H1 (cell line): ENCODE measurements around the gene PHLDB3. TPM values are rescaled to one million over a fixed set of nuclear protein-coding genes. Genes with fewer than 3 reads are reported as not detected.

ENCODE experiments used
- CTCF ChIA-PET: fragments of 300-600 bp; sonication (Branson Sonifier 250); formaldehyde crosslinking; loops from one replicate; lab custom pipeline; 2021; ENCODE audit not compliant: partially characterized antibody; lab: Charles Lee
- POLR2A ChIA-PET: fragments of 300-600 bp; sonication (Branson Sonifier 250); formaldehyde crosslinking; loops from one replicate; lab custom pipeline; 2021; ENCODE audit warnings: inconsistent platforms; ENCODE audit not compliant: partially characterized antibody; lab: Charles Lee
- DNase-seq, 2 experiments: peaks; one replicate each; pipeline versions ENCODE4 v3.0.0 to v3.0.0-alpha.2; 2010 to 2022; ENCODE audit warnings: low spot score in 2 of 2, low read depth in 1 of 2, mixed read lengths in 1 of 2
- FAIRE-seq: peaks from 2 replicates; lab custom pipeline; 2011; peaks lifted over from hg19 to GRCh38; lab: Jason Lieb, UNC
- H2AFZ ChIP-seq: 2 replicates; pipeline ENCODE4 v1.8.1; 2012; ENCODE audit warnings: low read length, inconsistent platforms
- H2AK5ac ChIP-seq: 2 replicates; pipeline ENCODE4 v1.6.1; 2013; ENCODE audit warnings: low read depth, low read length
- H2BK120ac ChIP-seq: replicated peaks from 2 replicates; pipeline ENCODE3; 2013; ENCODE audit warnings: low read depth, low read length, inconsistent platforms
- H2BK12ac ChIP-seq: 2 replicates; pipeline ENCODE4 v1.6.1; 2013; ENCODE audit warnings: low read depth, low read length
- H2BK15ac ChIP-seq: 2 replicates; pipeline ENCODE4 v1.6.1; 2013; ENCODE audit warnings: low read length
- H2BK20ac ChIP-seq: 2 replicates; pipeline ENCODE4 v1.6.1; 2013; ENCODE audit warnings: low read length
- H2BK5ac ChIP-seq: 2 replicates; pipeline ENCODE4 v1.6.1; 2013; ENCODE audit warnings: low read depth, low read length
- H3K14ac ChIP-seq: 2 replicates; pipeline ENCODE4 v1.6.1; 2013; ENCODE audit warnings: inconsistent platforms; ENCODE audit not compliant: insufficient read length
- H3K18ac ChIP-seq: 2 replicates; pipeline ENCODE4 v1.6.1; 2013; ENCODE audit warnings: low read length; ENCODE audit errors: extremely low read depth
- H3K23ac ChIP-seq: 2 replicates; pipeline ENCODE4 v1.6.1; 2013; ENCODE audit warnings: inconsistent platforms; ENCODE audit not compliant: insufficient read length
- H3K23me2 ChIP-seq: 2 replicates; pipeline ENCODE4 v1.6.1; 2013; ENCODE audit warnings: low read depth, low read length
- H3K27ac ChIP-seq: 2 replicates; pipeline ENCODE4 v1.6.1; 2011; ENCODE audit warnings: low read depth, low read length, inconsistent platforms
- H3K27me3 ChIP-seq, 4 experiments: replicated peaks in 1 of 4; 1 replicate in 1 of 4; 2 replicates in 3 of 4; pipeline versions ENCODE4 v1.6.1 to v1.8.1; 2011 to 2013; ENCODE audit warnings: low read length in 3 of 4, mild to moderate bottlenecking in 3 of 4, inconsistent platforms in 2 of 4, mixed read lengths in 2 of 4, moderate library complexity in 1 of 4; ENCODE audit not compliant: control insufficient read depth in 3 of 4, insufficient read depth in 3 of 4; ENCODE audit errors: extremely low read depth in 1 of 4
- H3K36me3 ChIP-seq, 4 experiments: 2 replicates each; pipeline versions ENCODE4 v1.6.1 to v1.8.1; 2011 to 2013; ENCODE audit warnings: mild to moderate bottlenecking in 4 of 4, low read length in 3 of 4, moderate library complexity in 2 of 4, control low read depth in 1 of 4, inconsistent platforms in 1 of 4; ENCODE audit not compliant: insufficient read depth in 4 of 4, control insufficient read depth in 2 of 4
- H3K4ac ChIP-seq: replicated peaks from 2 replicates; pipeline ENCODE3; 2013; ENCODE audit warnings: low read length, low read depth, mixed read lengths, inconsistent platforms; ENCODE audit not compliant: insufficient read length
- H3K4me1 ChIP-seq, 4 experiments: replicated peaks in 1 of 4; 1 replicate in 1 of 4; 2 replicates in 3 of 4; pipeline versions ENCODE4 v1.6.1 to v1.8.1; 2011 to 2013; ENCODE audit warnings: low read length in 3 of 4, inconsistent platforms in 2 of 4, mixed read lengths in 1 of 4; ENCODE audit not compliant: insufficient read depth in 4 of 4, control insufficient read depth in 3 of 4
- H3K4me2 ChIP-seq, 2 experiments: 2 replicates each; pipeline versions ENCODE4 v1.6.1 to v1.8.1; 2011 to 2013; ENCODE audit warnings: low read depth in 2 of 2, low read length in 2 of 2, control low read depth in 1 of 2, inconsistent platforms in 1 of 2, mild to moderate bottlenecking in 1 of 2; ENCODE audit not compliant: insufficient read depth in 1 of 2
- H3K4me3 ChIP-seq, 4 experiments: fragments of 200-600, 300-600 bp in 1 of 4; sonication (generic), shearing (Covaris generic), sonication (Bioruptor Twin) in 1 of 4; 2 replicates each; pipeline versions ENCODE4 v1.5.1 to v1.8.1; 2011 to 2016; ENCODE audit warnings: low read length in 4 of 4, low read depth in 3 of 4, control low read depth in 2 of 4, inconsistent platforms in 2 of 4, mild to moderate bottlenecking in 2 of 4, mixed read lengths in 1 of 4, moderate library complexity in 1 of 4; ENCODE audit not compliant: insufficient read depth in 2 of 4; ENCODE audit errors: extremely low read depth in 1 of 4
- H3K56ac ChIP-seq: replicated peaks from 2 replicates; pipeline ENCODE3; 2013; ENCODE audit warnings: low read depth, mild to moderate bottlenecking, mixed read lengths, low read length, inconsistent platforms; ENCODE audit not compliant: insufficient read length
- H3K79me1 ChIP-seq: 2 replicates; pipeline ENCODE4 v1.6.1; 2013; ENCODE audit warnings: low read depth, low read length, control low read depth
- H3K79me2 ChIP-seq, 2 experiments: 2 replicates each; pipeline versions ENCODE4 v1.6.1 to v1.8.1; 2012 to 2013; ENCODE audit warnings: low read length in 2 of 2, mild to moderate bottlenecking in 2 of 2, inconsistent platforms in 1 of 2; ENCODE audit not compliant: insufficient read depth in 2 of 2, control insufficient read depth in 1 of 2
- H3K9ac ChIP-seq, 4 experiments: replicated peaks in 1 of 4; 1 replicate in 1 of 4; 2 replicates in 3 of 4; pipeline versions ENCODE4 v1.6.1 to v1.8.1; 2011 to 2013; ENCODE audit warnings: low read depth in 3 of 4, low read length in 3 of 4, control low read depth in 2 of 4, mild to moderate bottlenecking in 2 of 4, moderate library complexity in 2 of 4, inconsistent platforms in 1 of 4; ENCODE audit errors: extremely low read depth in 1 of 4
- H3K9me3 ChIP-seq, 2 experiments: 2 replicates each; pipeline versions ENCODE4 v1.6.1 to v1.8.1; 2012 to 2013; ENCODE audit warnings: mild to moderate bottlenecking in 2 of 2, moderate library complexity in 2 of 2, control low read depth in 1 of 2, inconsistent platforms in 1 of 2, low read depth in 1 of 2, low read length in 1 of 2, mixed read lengths in 1 of 2; ENCODE audit not compliant: insufficient read depth in 2 of 2
- H4K20me1 ChIP-seq, 2 experiments: replicated peaks in 1 of 2; 2 replicates each; pipeline versions ENCODE3 to v1.8.1; 2011 to 2013; ENCODE audit warnings: inconsistent platforms in 2 of 2, low read length in 2 of 2, mild to moderate bottlenecking in 1 of 2; ENCODE audit not compliant: insufficient read depth in 2 of 2, control insufficient read depth in 1 of 2
- H4K5ac ChIP-seq: 2 replicates; pipeline ENCODE4 v1.6.1; 2013; ENCODE audit warnings: low read length, low read depth, mixed read lengths, inconsistent platforms; ENCODE audit not compliant: insufficient read length
- H4K8ac ChIP-seq: 2 replicates; pipeline ENCODE4 v1.8.0; 2013; ENCODE audit warnings: mild to moderate bottlenecking, moderate library complexity, low read length, inconsistent platforms; ENCODE audit not compliant: insufficient read depth; ENCODE audit errors: extremely low read depth
- H4K91ac ChIP-seq: replicated peaks from 2 replicates; pipeline ENCODE3; 2013; ENCODE audit warnings: low read length, mixed read lengths, inconsistent platforms; ENCODE audit not compliant: insufficient read length
- RFX5 ChIP-seq: IDR thresholded peaks from 2 replicates; pipeline ENCODE4 v1.6.1; 2011; ENCODE audit warnings: low read depth, low read length, improper control_type of control experiment, borderline replicate concordance
- WGBS, 2 experiments: shearing (Covaris generic) in 1 of 2; methylation state at CpG; one replicate each; pipeline versions ENCODE4 v1.1.6 to v1.1.7; 2013 to 2015; ENCODE audit warnings: low lambda C conversion rate in 2 of 2, mixed read lengths in 2 of 2, inconsistent platforms in 1 of 2, low coverage in 1 of 2, missing lambda C conversion rate in 1 of 2; ENCODE audit not compliant: insufficient replicate concordance in 2 of 2, insufficient coverage in 1 of 2, insufficient read length in 1 of 2; ENCODE audit errors: extremely low coverage in 1 of 2, missing lambda C conversion rate in 1 of 2; 5-methylcytosine and 5-hydroxymethylcytosine counted together
- polyA plus RNA-seq, 7 experiments: library from polyadenylated mRNA; depleted of rRNA in 3 of 7; stranded (reverse) in 5 of 7; unstranded in 2 of 7; fragments of >200 nt in 5 of 7; fragments of 200-250 nt in 2 of 7; gene quantifications; 1 replicate in 5 of 7; 2 replicates in 1 of 7; 4 replicates in 1 of 7; pipeline versions ENCODE4 v1.2.1 to v1.2.3, GENCODE V29; 2011 to 2013; ENCODE audit warnings: missing spikeins in 2 of 7, mixed read lengths in 2 of 7
- total RNA-seq: library from RNA; stranded (reverse); fragmentation: NEBNext Ultra II Directional; extraction: Animal tissue kit (Norgen Biotek cat#: 25700); gene quantifications from 2 replicates; pipeline ENCODE4 v1.2.1, GENCODE V29; 2021

Gene PHLDB3
- total and polyA plus RNA-seq, 2 of the 8 experiments (the other 6 are each of a cell fraction or from before 2014, with no cell fraction given) = 4.0 to 8.5 TPM

- no peak overlapping the region for H4K8ac ChIP-seq
- H3K36me3 ChIP-seq = no peaks in the 10 kb centered on the region
- no peak overlapping the region for H2BK20ac ChIP-seq
- H3K4me2 ChIP-seq = no peak overlapping the region
- H3K56ac ChIP-seq = no peak overlapping the region
- no peak overlapping the region for H3K23ac ChIP-seq
- no peak overlapping the region for H2BK12ac ChIP-seq
- H2AK5ac ChIP-seq = no peak overlapping the region
- no peak overlapping the region for H2BK5ac ChIP-seq
- H2AFZ ChIP-seq = no peak overlapping the region
- H3K79me1 ChIP-seq = no peaks in the 10 kb centered on the region
- 90% methylated on average over 9 of the region's 9 CpGs; no CpG with 5 or more reads in 1 of the 2 experiments for WGBS, 2 experiments
- no peak overlapping the region for H3K14ac ChIP-seq
- H3K79me2 ChIP-seq = no peaks in the 10 kb centered on the region
- no peaks in the 10 kb centered on the region for H4K20me1 ChIP-seq
- no peak overlapping the region for H3K9ac ChIP-seq
- H3K9me3 ChIP-seq = no peaks in the 10 kb centered on the region
- no peak for TF ChIP-seq RFX5
- no peak overlapping the region for H2BK15ac ChIP-seq
- H3K23me2 ChIP-seq = no peaks in the 10 kb centered on the region
- H3K4me3 ChIP-seq = no peak overlapping the region
- H4K5ac ChIP-seq = no peak overlapping the region
- H3K27me3 ChIP-seq = no peaks in the 10 kb centered on the region
- H3K4me1 ChIP-seq = no peaks in the 10 kb centered on the region
- H3K27ac ChIP-seq = no peak overlapping the region
- H3K18ac ChIP-seq = no peak overlapping the region
- H4K91ac ChIP-seq = no peak overlapping the region
- CTCF ChIA-PET = interaction anchor here (1.8 to 3.0 kb wide), 3 partner anchors 9 to 81 kb away, joined by 7 to 12 read pairs (median 12); no protein-coding TSS in a partner anchor
- POLR2A ChIA-PET = no interaction called here
- FAIRE-seq = no peak
- no peak for DNase-seq
- no peak overlapping the region for H3K4ac ChIP-seq
- no peak overlapping the region for H2BK120ac ChIP-seq
These were observed 66.1 kb downstream of the PHLDB3 start for GRCh38 chr19:43438291-43439031.
